RWPE1 (cell line): Measurements from ENCODE around the gene SCN8A.

Source experiments
- CTCF ChIA-PET: fragments of 350-600 bp; sonication (Branson Sonifier 250); formaldehyde crosslinking; extraction: SDS; loops from one replicate; lab custom pipeline; 2021; lab: Yijun Ruan, JAX
- POLR2A ChIA-PET: fragments of 400-600 bp; formaldehyde crosslinking; extraction: SDS; loops from one replicate; lab custom pipeline; 2020; ENCODE audit warnings: antibody characterized with exemption; ENCODE audit not compliant: low non-redundant PET; lab: Yijun Ruan, JAX
- DNase-seq: peaks from one replicate; pipeline ENCODE4 v3.0.0; 2012; ENCODE audit warnings: low spot score
- H3K27ac ChIP-seq: fragments of 450-650 bp; 2 replicates; pipeline ENCODE4 v1.5.1; 2017
- CTCF ChIP-seq: fragments of 450-650 bp; conservative IDR thresholded peaks from 2 replicates; pipeline ENCODE4 v1.5.1; 2017; ENCODE audit warnings: low read depth, mild to moderate bottlenecking

The SCN8A gene

GRCh38 chr12:51852404-51853137, 261.5 kb downstream of the SCN8A start:
- ChIA-PET POLR2A (no interaction called here), CTCF (interaction anchor here (0.6 kb wide), 1 partner anchor 18 kb away, joined by 3 read pairs; no protein-coding TSS in a partner anchor)
- DNase-seq = no peak
- H3K27ac ChIP-seq = no peak overlapping the region
- TF ChIP-seq CTCF = no peak

GRCh38 chr12:51855586-51856428, 264.8 kb downstream of the SCN8A start:
- no peak overlapping the region for H3K27ac ChIP-seq
- ChIA-PET CTCF (interaction anchor here (0.7 kb wide), 1 partner anchor 543 kb away, joined by 4 read pairs; no protein-coding TSS in a partner anchor), POLR2A (interaction anchor here (0.6 kb wide), 1 partner anchor 24 kb away, joined by 3 read pairs; no protein-coding TSS in a partner anchor)
- DNase-seq = no peak
- TF ChIP-seq CTCF = no peak

GRCh38 chr12:51860986-51861385, 270.0 kb downstream of the SCN8A start:
- ChIA-PET POLR2A (no interaction called here), CTCF (no interaction called here)
- H3K27ac ChIP-seq = no peak overlapping the region
- no peak for TF ChIP-seq CTCF
- DNase-seq = no peak
